Measurements from ENCODE around the gene ARID5A. TPM values are rescaled to one million over a fixed set of nuclear protein-coding genes. Genes with fewer than 3 reads are reported as not detected.
A peak's percentile ranks its signal among the peaks of the same experiment; 100 is the strongest.

The ARID5A gene
- total and polyA plus RNA-seq, 2 of the 13 experiments (the other 11 are each of a cell fraction or from before 2014, with no cell fraction given) = 6.0 to 9.5 TPM

- TF ChIP-seq ZNF407 (CRISPR knock-in tag; IDR thresholded peaks at IDR 0.05; ENCODE audit: not compliant biosample characterization) = no peak
These were observed 27.3 kb upstream of the ARID5A start (continued) for GRCh38 chr2:96509114-96509846.

GRCh38 chr2:96509847-96510230 lies 26.7 kb upstream of the ARID5A start:
- no peaks in the 10 kb centered on the region for H3K79me2 ChIP-seq (ENCODE audit: insufficient read depth, low read length)
- WGBS (ENCODE audit: low lambda C conversion rate) = 55% methylated on average over 10 of the region's 11 CpGs
- BruUV-seq (replicated peaks) = no TSS peak
- in situ Hi-C loops (cut with HindIII; ENCODE audit: extremely low pct_ligation_motif_present, low pct_unique_long_range_greater_than_20kb) (loop anchor here (5.0 to 25.0 kb wide), 2 partner anchors 103 to 373 kb away; partner anchors contain the start of genes ASTL and DUSP2), intact Hi-C loops (cut with micrococcal nuclease; ENCODE audit: unreplicated experiment) (loop anchor here (1.0 to 5.0 kb wide), 6 partner anchors 39 to 372 kb away; partner anchors contain the start of genes ASTL, CIAO1 and SNRNP200)
- H3K4me2 ChIP-seq (ENCODE audit: low read depth, low read length) = peak overlapping the region; percentile 27
- POLR2A ChIA-PET = interaction anchor here (0.6 to 1.6 kb wide), 3 partner anchors 102 to 270 kb away, joined by 3 to 15 read pairs (median 5); no protein-coding TSS in a partner anchor
- no peak overlapping the region for H2AFZ ChIP-seq (ENCODE audit: low read length)
- H3K9ac ChIP-seq (ENCODE audit: insufficient read depth, low read depth, low read length) = no peak overlapping the region
- peak overlapping the region in 1 of 3 experiments; percentile 36; a peak in 1 of 6 replicates for H3K4me3 ChIP-seq (replicated peaks in 1 of 3; ENCODE audit: insufficient read depth in 1 of 3, low read depth in 2 of 3, low read length in 3 of 3)
- no peaks in the 10 kb centered on the region for H3K36me3 ChIP-seq (replicated peaks in 1 of 2; ENCODE audit: control insufficient read depth in 1 of 2, insufficient read depth in 2 of 2, low read length in 2 of 2)
- ATAC-seq = no peak
- no peak for DNase-seq (ENCODE audit: low spot score)
- no peaks in the 10 kb centered on the region for H4K20me1 ChIP-seq (ENCODE audit: insufficient read depth, low read length)
- peaks cover 46% of the 10 kb centered on the region for H3K4me1 ChIP-seq (ENCODE audit: insufficient read depth, low read length)
- CTCF ChIA-PET (ENCODE audit: low intra/inter-chr PET ratio, low total read pairs) = interaction anchor here (1.0 to 5.0 kb wide), 7 partner anchors 29 to 371 kb away, joined by 3 to 116 read pairs (median 8); no protein-coding TSS in a partner anchor
- no peaks in the 10 kb centered on the region for H3K9me3 ChIP-seq (ENCODE audit: low read length)
- peaks cover 0 to 41% of the 10 kb centered on the region in 2 experiments; a peak in 3 of 5 replicates for H3K27me3 ChIP-seq (ENCODE audit: control insufficient read depth in 1 of 2, insufficient read depth in 2 of 2, low read length in 2 of 2)
- no peak overlapping the region for H3K27ac ChIP-seq (ENCODE audit: extremely low read length, insufficient read depth, low read length)
- no peak for FAIRE-seq
- TF ChIP-seq ARNT (IDR thresholded peaks at IDR 0.05) (no peak), ZSCAN30 (CRISPR knock-in tag; IDR thresholded peaks at IDR 0.05) (no peak), ZFP91 (CRISPR knock-in tag; IDR thresholded peaks at IDR 0.05; ENCODE audit: borderline replicate concordance) (0 out of 2 replicates have a peak, but pooled peaks have one; percentile 20), HOXA5 (CRISPR knock-in tag; IDR thresholded peaks at IDR 0.05) (no peak), ZNF333 (CRISPR knock-in tag; IDR thresholded peaks at IDR 0.05; ENCODE audit: borderline replicate concordance) (0 out of 2 replicates have a peak, but pooled peaks have one; percentile 20), MED13 (CRISPR knock-in tag; IDR thresholded peaks at IDR 0.05) (0 out of 2 replicates have a peak, but pooled peaks have one; percentile 2), HOMEZ (CRISPR knock-in tag; IDR thresholded peaks at IDR 0.05; ENCODE audit: low read depth) (no peak), AGO1 (IDR thresholded peaks at IDR 0.05; ENCODE audit: low read depth, low read length, poor library complexity, severe bottlenecking) (no peak)
